Central memory CD4-positive, alpha-beta T cell (primary cell): ENCODE results near the gene COG8.
"Not testable (repeated sequence)": the region's sequence is repeated elsewhere in the genome, so short reads cannot be mapped to it uniquely, and the experiment has no call there.

Source experiments
- DNase-seq: peaks from one replicate; pipeline ENCODE4 v3.0.0; 2022

The COG8 gene

DNA sequence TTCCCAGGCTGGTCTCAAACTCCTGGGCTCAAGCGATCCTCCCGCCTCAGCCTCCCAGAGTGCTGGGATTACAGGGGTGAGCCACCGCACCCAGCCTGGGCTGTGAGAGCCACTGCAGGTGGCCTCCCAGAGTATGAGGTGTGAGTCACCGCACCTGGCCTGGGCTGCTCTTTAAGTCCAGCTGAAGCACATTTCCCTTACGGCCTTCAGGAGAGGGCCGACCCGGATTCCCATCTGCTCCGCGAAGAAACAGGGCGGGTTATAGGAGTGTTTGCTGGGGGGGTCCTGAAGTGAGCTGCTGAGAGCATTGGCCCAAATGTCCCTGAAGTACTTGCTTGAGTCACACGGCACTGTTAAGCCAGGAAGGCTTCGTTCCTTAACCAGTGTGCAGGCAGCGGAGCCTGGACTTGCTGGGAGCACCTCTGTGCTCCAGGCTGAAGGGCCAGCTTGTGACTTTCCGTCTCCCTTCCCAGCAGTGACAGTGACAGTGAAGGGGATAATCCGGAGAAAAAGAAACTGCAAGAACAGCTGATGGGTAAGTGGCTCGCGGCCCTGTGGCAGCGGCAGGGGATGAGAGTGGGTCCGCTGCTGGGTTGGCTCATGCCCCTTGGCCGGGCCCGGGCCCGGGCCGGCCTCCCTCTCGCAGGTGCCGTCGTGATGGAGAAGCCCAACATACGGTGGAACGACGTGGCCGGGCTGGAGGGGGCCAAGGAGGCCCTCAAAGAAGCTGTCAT is 21.0 kb downstream of the COG8 start:
- no peak for DNase-seq

- no peak for DNase-seq
Measured at GRCh38 chr16:69316595-69317034, 22.7 kb downstream of the COG8 start.

DNA sequence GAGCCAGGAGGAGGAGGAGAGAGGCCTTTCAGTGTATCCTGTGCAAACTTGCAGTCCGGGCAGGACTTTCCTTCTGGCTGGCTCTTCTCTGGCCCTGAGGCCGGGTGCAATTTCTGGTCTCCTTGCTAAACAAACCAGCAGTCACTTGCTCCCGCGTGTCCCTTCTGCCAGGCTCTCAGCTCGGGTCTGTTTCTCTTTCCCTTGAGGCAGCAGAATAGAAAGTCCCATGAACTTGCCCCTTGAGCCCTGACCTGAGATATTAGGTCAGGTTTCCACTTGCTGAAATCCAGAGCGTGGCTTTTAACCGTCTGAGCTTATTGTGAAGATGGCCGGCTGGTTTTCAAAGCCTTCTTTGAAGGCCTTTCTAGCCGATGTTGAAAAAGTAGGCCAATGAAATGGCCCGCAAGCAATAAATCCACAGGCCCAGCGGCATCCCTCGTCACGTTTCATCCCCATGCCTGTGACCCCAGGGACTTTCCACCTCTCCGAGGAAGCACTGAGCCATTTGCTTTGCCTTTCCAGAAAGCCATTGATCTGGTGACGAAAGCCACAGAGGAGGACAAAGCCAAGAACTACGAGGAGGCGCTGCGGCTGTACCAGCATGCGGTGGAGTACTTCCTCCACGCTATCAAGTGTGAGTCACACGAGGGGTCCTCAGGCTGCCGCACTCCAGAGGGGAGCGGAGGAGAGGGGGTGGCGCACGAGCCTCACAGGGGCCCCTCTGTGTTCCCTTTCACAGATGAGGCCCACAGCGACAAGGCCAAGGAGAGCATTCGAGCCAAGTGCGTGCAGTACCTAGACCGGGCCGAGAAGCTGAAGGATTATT is 23.7 kb downstream of the COG8 start:
- DNase-seq = no peak

GRCh38 chr16:69314534-69314933 is 24.8 kb downstream of the COG8 start:
- DNase-seq = no peak

GRCh38 chr16:69313469-69313868 is 25.9 kb downstream of the COG8 start:
- DNase-seq = no peak

- no peak for DNase-seq
Measured at GRCh38 chr16:69311533-69312387, 27.6 kb downstream of the COG8 start.

GRCh38 chr16:69310653-69311532 is 28.5 kb downstream of the COG8 start, which contains the start of gene VPS4A:
TSS of gene VPS4A (plus strand) at chr16:69311350. CDS start at chr16:69311512, 162 bp downstream.
- DNase-seq = peak; percentile 97

DNA sequence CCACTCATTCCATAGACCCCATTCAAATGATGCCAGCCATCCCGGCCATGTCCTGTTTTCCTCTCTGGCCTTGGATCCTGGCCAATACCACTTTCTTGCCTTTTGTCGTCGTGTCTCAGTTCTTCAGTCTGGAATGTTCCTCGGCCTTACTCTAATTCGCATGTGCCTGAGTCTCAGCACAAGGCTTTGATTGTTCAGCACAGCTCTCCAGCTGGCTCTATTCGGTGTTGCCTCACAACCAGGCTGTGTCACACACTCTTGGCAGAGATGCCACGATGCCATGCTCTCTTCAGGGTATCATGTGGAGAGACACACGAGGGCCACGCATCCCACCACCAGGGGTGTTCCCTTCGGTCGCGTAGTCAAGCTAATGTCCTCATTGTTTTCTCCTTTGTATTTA is 30.0 kb downstream of the COG8 start:
- DNase-seq = no peak

- DNase-seq = no peak
Measured at GRCh38 chr16:69307856-69308255, 31.5 kb downstream of the COG8 start.

DNA sequence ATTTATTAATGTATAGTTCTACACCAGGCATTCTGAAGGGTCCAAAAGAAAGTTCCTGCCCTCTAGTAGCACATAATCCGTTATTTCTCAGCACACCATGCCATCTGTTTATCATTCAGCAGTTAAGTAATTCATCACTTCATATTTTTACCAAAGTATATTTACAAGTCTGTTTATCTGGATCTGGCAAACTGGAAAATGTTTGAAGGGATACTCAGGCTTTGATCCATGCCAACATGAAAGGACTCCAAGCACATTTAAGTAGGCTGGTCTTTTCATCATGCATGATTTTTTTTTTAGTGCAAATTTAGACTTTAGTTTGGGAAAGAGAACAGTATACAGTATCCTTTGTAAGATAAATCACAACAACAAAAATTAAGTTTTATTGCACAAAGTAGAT is 32.3 kb downstream of the COG8 start:
- no peak for DNase-seq

GRCh38 chr16:69306031-69306430 is 33.3 kb downstream of the COG8 start:
- no peak for DNase-seq

DNA sequence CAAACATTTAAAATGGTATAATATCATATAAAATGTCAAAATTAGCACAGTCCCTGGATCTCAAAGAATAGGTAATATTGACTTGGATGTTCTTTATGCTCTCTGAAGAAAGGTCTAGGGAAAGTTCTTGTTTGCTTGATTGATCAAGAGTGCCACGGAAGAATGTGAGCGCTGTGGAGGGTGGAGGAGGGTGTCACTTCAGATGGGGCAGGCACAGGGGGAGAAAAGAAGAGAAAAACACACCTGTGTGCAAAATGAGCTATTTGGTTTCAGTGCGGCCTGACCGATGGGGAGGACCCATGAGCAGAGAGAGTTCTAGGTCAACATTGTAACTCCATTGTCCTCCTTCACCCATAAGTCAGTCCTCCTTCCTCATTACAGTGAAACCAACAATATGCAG is 37.1 kb downstream of the COG8 start:
- DNase-seq = no peak

GRCh38 chr16:69301861-69302260 is 37.5 kb downstream of the COG8 start:
- no peak for DNase-seq

DNA sequence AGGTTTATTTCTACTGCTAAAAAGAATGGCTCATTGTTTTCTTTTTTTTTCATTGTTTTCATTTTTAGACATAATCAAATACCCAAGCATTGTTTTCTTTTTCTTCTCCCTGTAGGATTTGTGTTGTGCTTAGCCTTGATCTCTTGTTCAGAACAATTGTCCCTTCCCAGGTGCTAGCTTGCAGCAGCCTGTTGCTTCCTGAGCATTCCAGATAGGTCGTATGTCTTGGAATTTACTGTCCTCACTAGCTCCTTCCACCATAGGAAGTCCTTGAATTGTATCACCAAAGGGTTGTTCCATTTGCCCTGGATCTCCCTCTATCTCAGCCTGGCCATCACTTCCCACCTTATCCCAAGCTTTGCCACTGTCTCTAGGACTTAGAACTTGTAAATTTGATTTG is 38.2 kb downstream of the COG8 start:
- no peak for DNase-seq

DNA sequence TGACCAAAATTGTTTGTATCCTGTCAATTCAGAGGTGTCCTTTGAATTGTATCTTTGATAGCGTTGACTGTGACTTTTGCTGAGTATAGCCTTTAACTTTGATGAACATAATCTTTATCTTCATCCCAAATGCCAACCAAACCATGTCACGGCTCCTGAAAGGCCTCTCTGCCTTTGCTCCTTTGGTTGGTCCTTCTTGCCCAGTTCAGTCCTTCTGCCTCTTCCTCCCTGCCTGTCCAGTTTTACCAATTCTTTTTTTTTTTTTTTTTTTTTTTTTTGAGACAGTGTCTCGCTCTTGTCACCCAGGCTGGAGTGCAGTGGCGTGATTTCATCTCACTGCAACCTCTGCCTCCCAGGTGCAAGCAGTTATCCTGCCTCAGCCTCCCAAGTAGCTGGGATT is 41.1 kb downstream of the COG8 start:
- no peak for DNase-seq

GRCh38 chr16:69296771-69297170 is 42.6 kb downstream of the COG8 start:
- not testable (repeated sequence) for DNase-seq

- no peak for DNase-seq
Measured at GRCh38 chr16:69294051-69294450, 45.3 kb downstream of the COG8 start.

- DNase-seq = no peak
Measured at GRCh38 chr16:69293401-69293800, 46.0 kb downstream of the COG8 start.

GRCh38 chr16:69291657-69292056 is 47.7 kb downstream of the COG8 start:
- not testable (repeated sequence) for DNase-seq

DNA sequence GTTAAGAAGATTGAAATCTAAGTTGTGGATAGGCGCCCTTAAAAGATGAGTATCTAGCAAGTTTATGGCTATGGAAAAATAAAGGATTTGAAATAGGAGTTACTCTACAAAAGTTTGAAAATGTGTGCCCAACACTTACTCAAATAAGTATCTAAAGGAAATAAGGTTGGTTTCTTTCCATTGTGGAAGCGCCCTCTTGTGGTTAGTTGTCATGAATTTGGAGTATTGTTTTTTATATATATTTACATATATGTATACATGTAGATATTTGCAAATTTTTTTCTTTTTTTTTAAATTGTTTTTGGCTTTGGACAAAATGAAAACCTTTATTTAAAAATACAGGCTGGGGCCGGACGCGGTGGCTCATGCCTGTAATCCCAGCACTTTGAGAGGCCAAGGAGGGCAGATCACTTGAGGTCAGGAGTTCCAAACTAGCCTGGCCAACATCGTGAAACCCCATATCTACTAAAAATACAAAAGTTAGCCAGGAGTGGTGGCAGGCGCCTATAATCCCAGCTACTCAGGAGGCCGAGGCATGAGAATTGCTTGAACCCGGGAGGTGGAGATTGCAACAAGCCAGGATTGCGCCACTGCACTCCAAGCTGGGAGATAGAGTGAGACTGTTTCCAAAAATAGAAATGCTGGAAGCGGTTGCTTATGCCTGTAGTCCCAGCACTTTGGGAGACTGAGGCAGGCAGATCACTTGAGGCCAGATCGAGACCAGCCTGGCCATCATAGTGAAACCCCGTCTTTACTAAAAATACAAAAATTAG is 52.2 kb downstream of the COG8 start:
- DNase-seq = peak; percentile 54

DNA sequence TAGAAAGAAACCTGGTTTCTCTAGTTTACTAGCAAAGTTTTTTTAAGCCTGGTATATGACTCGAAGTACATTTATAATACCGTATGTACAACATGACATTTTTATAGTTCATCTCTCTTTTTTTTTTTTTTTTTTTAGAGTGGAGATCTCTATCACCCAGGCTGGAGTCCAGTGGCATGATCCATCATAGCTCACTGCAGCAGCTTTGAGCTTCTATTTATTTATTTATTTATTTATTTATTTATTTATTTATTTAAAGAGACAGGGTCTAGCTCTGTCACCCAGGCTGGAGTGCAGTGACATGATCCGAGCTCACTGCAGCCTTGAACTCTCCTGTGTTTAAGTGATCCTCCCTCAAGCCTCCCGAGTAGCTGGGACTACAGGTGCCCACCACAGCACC is 54.1 kb downstream of the COG8 start:
- DNase-seq = no peak
